HepG2 (cell line): Measurements from ENCODE around the gene PRPSAP1. TPM values are rescaled to one million over a fixed set of nuclear protein-coding genes. Genes with fewer than 3 reads are reported as not detected.
A peak's percentile ranks its signal among the peaks of the same experiment; 100 is the strongest.

ENCODE experiments used
- CBFB ChIP-seq: sonication (generic); formaldehyde crosslinking; IDR thresholded peaks from 2 replicates; pipeline ENCODE4 v1.4.0; 2020; ENCODE audit warnings: missing genetic modification reagents
- EZH2 ChIP-seq: conservative IDR thresholded peaks from 2 replicates; pipeline ENCODE4 v1.6.1; 2012; ENCODE audit warnings: mild to moderate bottlenecking, low read depth, low read length, moderate library complexity
- HNF4G ChIP-seq, 2 experiments: sonication (generic) in 1 of 2; formaldehyde crosslinking in 1 of 2; IDR thresholded peaks; 2 replicates each; pipeline versions ENCODE4 v1.4.0 to v1.6.1; 2011 to 2020; ENCODE audit warnings: borderline replicate concordance in 2 of 2, low read depth in 2 of 2, mild to moderate bottlenecking in 2 of 2, low read length in 1 of 2, missing genetic modification reagents in 1 of 2, moderate library complexity in 1 of 2
- MEIS2 ChIP-seq: sonication (generic); formaldehyde crosslinking; IDR thresholded peaks from 2 replicates; pipeline ENCODE4 v1.9.0; 2021; ENCODE audit warnings: mild to moderate bottlenecking, missing genetic modification reagents
- MXI1 ChIP-seq: IDR thresholded peaks from 3 replicates; pipeline ENCODE4 v1.6.1; 2012; ENCODE audit warnings: low read depth, low read length, inconsistent platforms, borderline replicate concordance
- NRL ChIP-seq: sonication (generic); formaldehyde crosslinking; IDR thresholded peaks from 2 replicates; pipeline ENCODE4 v1.5.0; 2020; ENCODE audit warnings: missing genetic modification reagents, mild to moderate bottlenecking, moderate library complexity, borderline replicate concordance
- PPARG ChIP-seq: conservative IDR thresholded peaks from 2 replicates; pipeline ENCODE4 v1.6.1; 2016; ENCODE audit warnings: missing biosample characterization, missing genetic modification reagents
- PTBP1 ChIP-seq: fragments of 200-400 bp; formaldehyde crosslinking; IDR thresholded peaks from 2 replicates; pipeline ENCODE4 v1.6.1; 2018; ENCODE audit warnings: low read length, low read depth; ENCODE audit not compliant: poor library complexity, severe bottlenecking
- XRCC5 ChIP-seq: fragments of 200-400 bp; formaldehyde crosslinking; optimal IDR thresholded peaks from 2 replicates; pipeline ENCODE3; 2017; ENCODE audit warnings: mild to moderate bottlenecking, low read length
- YY1 ChIP-seq: IDR thresholded peaks from 2 replicates; pipeline ENCODE4 v1.6.1; 2011; ENCODE audit warnings: low read length, low read depth, moderate library complexity, mild to moderate bottlenecking; ENCODE audit not compliant: insufficient read depth, insufficient replicate concordance
- ZBTB20 ChIP-seq: sonication (generic); formaldehyde crosslinking; IDR thresholded peaks from 2 replicates; pipeline ENCODE4 v1.8.1; 2023; ENCODE audit warnings: missing genetic modification reagents, low read depth, mild to moderate bottlenecking, borderline replicate concordance
- ZC3H4 ChIP-seq: sonication (generic); formaldehyde crosslinking; IDR thresholded peaks from 2 replicates; pipeline ENCODE4 v1.4.0; 2020; ENCODE audit warnings: missing genetic modification reagents, borderline replicate concordance
- ZFP1 ChIP-seq: IDR thresholded peaks from 2 replicates; pipeline ENCODE4 v1.6.1; 2016
- ZNF251 ChIP-seq: sonication (generic); formaldehyde crosslinking; IDR thresholded peaks from 2 replicates; pipeline ENCODE4 v1.9.0; 2021; ENCODE audit warnings: mild to moderate bottlenecking, missing genetic modification reagents
- ZNF333 ChIP-seq: sonication (generic); formaldehyde crosslinking; IDR thresholded peaks from 2 replicates; pipeline ENCODE4 v1.4.0; 2020; ENCODE audit warnings: mild to moderate bottlenecking, missing genetic modification reagents, borderline replicate concordance
- ZNF367 ChIP-seq: sonication (generic); formaldehyde crosslinking; IDR thresholded peaks from 2 replicates; pipeline ENCODE4 v1.4.0; 2020; ENCODE audit warnings: missing genetic modification reagents, borderline replicate concordance
- ZNF430 ChIP-seq: sonication (generic); formaldehyde crosslinking; IDR thresholded peaks from 2 replicates; pipeline ENCODE4 v1.9.0; 2021; ENCODE audit warnings: mild to moderate bottlenecking, missing genetic modification reagents
- ZNF749 ChIP-seq: sonication (generic); formaldehyde crosslinking; IDR thresholded peaks from 2 replicates; pipeline ENCODE4 v1.8.0; 2022; ENCODE audit warnings: mild to moderate bottlenecking, missing genetic modification reagents, moderate library complexity, borderline replicate concordance
- ZNF782 ChIP-seq: sonication (generic); formaldehyde crosslinking; IDR thresholded peaks from 2 replicates; pipeline ENCODE4 v1.4.0; 2020; ENCODE audit warnings: missing genetic modification reagents, mild to moderate bottlenecking, borderline replicate concordance
- ZZZ3 ChIP-seq: sonication (generic); formaldehyde crosslinking; IDR thresholded peaks from 2 replicates; pipeline ENCODE4 v1.4.0; 2020; ENCODE audit warnings: missing genetic modification reagents, mild to moderate bottlenecking, borderline replicate concordance
- polyA plus RNA-seq, 8 experiments: library from polyadenylated mRNA; depleted of rRNA in 3 of 8; stranded (reverse) in 7 of 8; unstranded in 1 of 8; fragments of >200 nt; fragmentation: Illumina TruSeq in 4 of 8; extraction: Trizol in 4 of 8; gene quantifications; 2 replicates each; pipeline versions ENCODE4 v1.2.1 to v1.2.3, GENCODE V29; 2011 to 2016; ENCODE audit warnings: low read depth in 4 of 8, missing spikeins in 1 of 8, mixed read lengths in 1 of 8; ENCODE audit not compliant: insufficient read depth in 1 of 8
- total RNA-seq, 5 experiments: library from RNA; depleted of rRNA; stranded (reverse); fragments of >200 nt; fragmentation: Illumina TruSeq; extraction: Trizol; gene quantifications; 2 replicates each; pipeline ENCODE4 v1.2.3, GENCODE V29; 2016; ENCODE audit warnings: low read depth in 1 of 5
- TF ChIP-seq, protein P1 (sequence below): sonication (generic); formaldehyde crosslinking; IDR thresholded peaks from 2 replicates; pipeline ENCODE4 v1.5.1; 2020; ENCODE audit warnings: mild to moderate bottlenecking, missing genetic modification reagents, moderate library complexity
- TF ChIP-seq, protein P2 (sequence below): sonication (generic); formaldehyde crosslinking; IDR thresholded peaks from 2 replicates; pipeline ENCODE4 v1.8.0; 2022; ENCODE audit warnings: mild to moderate bottlenecking, missing genetic modification reagents
- TF ChIP-seq, protein P3 (sequence below): IDR thresholded peaks from 2 replicates; pipeline ENCODE4 v1.6.1; 2016; ENCODE audit warnings: missing biosample characterization, missing genetic modification reagents, low read depth
- TF ChIP-seq, protein P4 (sequence below): IDR thresholded peaks from 2 replicates; pipeline ENCODE4 v1.6.1; 2016; ENCODE audit warnings: missing genetic modification reagents, missing compliant biosample characterization

PRPSAP1 gene
- total and polyA plus RNA-seq, 2 of the 13 experiments (the other 11 are each of a cell fraction or from before 2014, with no cell fraction given) = 91.1 to 314 TPM

DNA sequence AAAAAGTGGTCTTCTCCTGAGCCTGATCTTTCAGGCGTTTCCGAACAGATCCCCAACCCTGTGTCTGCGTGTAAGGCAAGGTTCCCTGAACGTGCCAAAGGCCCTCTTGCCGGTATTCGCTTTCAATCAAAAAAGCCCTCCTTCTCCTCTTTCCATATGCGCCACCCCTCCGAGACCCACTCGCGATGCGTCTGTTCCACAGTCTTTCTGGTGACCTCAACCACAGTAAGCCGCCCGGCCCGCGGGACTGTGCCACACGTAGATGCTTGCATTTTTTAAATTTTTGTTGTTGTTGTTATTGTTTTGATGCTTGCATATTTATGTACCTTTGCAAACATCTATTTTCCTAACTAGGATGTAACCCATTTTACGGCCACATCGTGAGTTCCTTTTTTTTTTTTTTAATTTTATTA is 607 bp upstream of the PRPSAP1 start (continued):
- TF ChIP-seq, protein P1, sequence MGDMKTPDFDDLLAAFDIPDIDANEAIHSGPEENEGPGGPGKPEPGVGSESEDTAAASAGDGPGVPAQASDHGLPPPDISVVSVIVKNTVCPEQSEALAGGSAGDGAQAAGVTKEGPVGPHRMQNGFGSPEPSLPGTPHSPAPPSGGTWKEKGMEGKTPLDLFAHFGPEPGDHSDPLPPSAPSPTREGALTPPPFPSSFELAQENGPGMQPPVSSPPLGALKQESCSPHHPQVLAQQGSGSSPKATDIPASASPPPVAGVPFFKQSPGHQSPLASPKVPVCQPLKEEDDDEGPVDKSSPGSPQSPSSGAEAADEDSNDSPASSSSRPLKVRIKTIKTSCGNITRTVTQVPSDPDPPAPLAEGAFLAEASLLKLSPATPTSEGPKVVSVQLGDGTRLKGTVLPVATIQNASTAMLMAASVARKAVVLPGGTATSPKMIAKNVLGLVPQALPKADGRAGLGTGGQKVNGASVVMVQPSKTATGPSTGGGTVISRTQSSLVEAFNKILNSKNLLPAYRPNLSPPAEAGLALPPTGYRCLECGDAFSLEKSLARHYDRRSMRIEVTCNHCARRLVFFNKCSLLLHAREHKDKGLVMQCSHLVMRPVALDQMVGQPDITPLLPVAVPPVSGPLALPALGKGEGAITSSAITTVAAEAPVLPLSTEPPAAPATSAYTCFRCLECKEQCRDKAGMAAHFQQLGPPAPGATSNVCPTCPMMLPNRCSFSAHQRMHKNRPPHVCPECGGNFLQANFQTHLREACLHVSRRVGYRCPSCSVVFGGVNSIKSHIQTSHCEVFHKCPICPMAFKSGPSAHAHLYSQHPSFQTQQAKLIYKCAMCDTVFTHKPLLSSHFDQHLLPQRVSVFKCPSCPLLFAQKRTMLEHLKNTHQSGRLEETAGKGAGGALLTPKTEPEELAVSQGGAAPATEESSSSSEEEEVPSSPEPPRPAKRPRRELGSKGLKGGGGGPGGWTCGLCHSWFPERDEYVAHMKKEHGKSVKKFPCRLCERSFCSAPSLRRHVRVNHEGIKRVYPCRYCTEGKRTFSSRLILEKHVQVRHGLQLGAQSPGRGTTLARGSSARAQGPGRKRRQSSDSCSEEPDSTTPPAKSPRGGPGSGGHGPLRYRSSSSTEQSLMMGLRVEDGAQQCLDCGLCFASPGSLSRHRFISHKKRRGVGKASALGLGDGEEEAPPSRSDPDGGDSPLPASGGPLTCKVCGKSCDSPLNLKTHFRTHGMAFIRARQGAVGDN = no peak
- TF ChIP-seq EZH2 (no peak), MXI1 (no peak), ZBTB20 (CRISPR knock-in tag) (no peak), PPARG (no peak), PTBP1 (no peak), HNF4G (IDR thresholded peaks at IDR 0.05; ENCODE audit: borderline replicate concordance, low read depth, low read length) (no peak), HNF4G (CRISPR knock-in tag; IDR thresholded peaks at IDR 0.05; ENCODE audit: borderline replicate concordance, low read depth) (no peak), ZNF333 (CRISPR knock-in tag) (no peak), NRL (CRISPR knock-in tag) (no peak), XRCC5 (no peak), ZNF430 (CRISPR knock-in tag) (no peak), CBFB (peak; percentile 64; the same call in 1 of the 2 replicates), ZNF367 (CRISPR knock-in tag) (no peak), ZC3H4 (CRISPR knock-in tag) (peak; percentile 70; the same call in 1 of the 2 replicates), ZNF749 (CRISPR knock-in tag) (no peak), MEIS2 (CRISPR knock-in tag) (no peak), ZZZ3 (no peak), ZFP1 (CRISPR knock-in tag) (no peak), ZNF782 (CRISPR knock-in tag) (no peak), YY1 (no peak), ZNF251 (CRISPR knock-in tag) (0 out of 2 replicates have a peak, but pooled peaks have one; percentile 60)
- TF ChIP-seq, protein P2, sequence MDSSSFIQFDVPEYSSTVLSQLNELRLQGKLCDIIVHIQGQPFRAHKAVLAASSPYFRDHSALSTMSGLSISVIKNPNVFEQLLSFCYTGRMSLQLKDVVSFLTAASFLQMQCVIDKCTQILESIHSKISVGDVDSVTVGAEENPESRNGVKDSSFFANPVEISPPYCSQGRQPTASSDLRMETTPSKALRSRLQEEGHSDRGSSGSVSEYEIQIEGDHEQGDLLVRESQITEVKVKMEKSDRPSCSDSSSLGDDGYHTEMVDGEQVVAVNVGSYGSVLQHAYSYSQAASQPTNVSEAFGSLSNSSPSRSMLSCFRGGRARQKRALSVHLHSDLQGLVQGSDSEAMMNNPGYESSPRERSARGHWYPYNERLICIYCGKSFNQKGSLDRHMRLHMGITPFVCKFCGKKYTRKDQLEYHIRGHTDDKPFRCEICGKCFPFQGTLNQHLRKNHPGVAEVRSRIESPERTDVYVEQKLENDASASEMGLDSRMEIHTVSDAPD (CRISPR knock-in tag) = 0 out of 2 replicates have a peak, but pooled peaks have one; percentile 3
- TF ChIP-seq, protein P3, sequence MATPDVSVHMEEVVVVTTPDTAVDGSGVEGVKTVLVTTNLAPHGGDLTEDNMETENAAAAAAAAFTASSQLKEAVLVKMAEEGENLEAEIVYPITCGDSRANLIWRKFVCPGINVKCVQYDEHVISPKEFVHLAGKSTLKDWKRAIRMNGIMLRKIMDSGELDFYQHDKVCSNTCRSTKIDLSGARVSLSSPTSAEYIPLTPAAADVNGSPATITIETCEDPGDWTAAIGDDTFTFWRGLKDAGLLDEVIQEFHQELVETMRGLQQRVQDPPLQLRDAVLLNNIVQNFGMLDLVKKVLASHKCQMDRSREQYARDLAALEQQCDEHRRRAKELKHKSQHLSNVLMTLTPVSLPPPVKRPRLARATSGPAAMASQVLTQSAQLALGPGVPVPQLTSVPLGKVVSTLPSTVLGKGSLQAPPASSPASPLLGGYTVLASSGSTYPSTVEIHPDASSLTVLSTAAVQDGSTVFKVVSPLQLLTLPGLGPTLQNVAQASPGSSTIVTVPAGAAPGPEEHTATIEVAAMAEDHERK (CRISPR knock-in tag) = no peak
- TF ChIP-seq, protein P4, sequence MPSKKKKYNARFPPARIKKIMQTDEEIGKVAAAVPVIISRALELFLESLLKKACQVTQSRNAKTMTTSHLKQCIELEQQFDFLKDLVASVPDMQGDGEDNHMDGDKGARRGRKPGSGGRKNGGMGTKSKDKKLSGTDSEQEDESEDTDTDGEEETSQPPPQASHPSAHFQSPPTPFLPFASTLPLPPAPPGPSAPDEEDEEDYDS (CRISPR knock-in tag) = no peak
